GM21737 (cell line): ENCODE data around the gene PLRG1.

Experiments used
- ATAC-seq: cut with Tn5 transposase; IDR thresholded peaks from one replicate; pipeline ENCODE4 v1.9.1; 2021; ENCODE audit warnings: mild to moderate bottlenecking, moderate library complexity; ENCODE audit not compliant: unreplicated experiment

Gene PLRG1

GRCh38 chr4:154574311-154574710, 24.1 kb upstream of the PLRG1 start:
- no peak for ATAC-seq

DNA sequence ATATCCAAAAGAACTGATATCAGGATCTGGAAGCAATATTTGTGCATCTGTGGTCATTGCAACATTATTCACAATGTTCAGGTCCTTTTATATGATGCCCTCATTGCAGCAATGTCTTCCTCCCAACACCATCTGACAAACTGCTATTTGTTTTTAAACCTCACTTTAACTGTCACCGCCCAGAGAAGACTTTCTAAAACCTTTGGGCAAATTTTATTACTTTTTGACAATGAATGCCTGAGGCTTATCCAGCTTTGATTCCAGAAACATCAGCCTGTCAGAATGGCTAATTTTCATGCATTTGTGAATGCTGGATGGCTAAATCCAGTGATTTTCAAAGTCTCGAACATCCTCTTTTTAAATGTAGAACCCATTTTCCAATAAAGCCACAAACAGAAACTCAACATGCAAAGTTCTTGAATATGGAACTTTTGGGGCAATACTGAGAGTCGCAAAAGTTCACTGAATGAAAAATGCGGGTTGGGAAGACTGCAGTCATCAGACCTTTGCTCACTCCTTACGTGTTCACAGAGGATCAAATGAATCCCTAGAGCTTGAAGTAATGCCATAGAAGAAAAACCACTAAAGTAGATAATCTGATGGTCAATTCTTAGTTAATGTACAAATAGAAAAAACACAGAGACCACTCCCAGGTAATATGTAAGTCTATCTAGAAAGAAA, 23.1 kb upstream of the PLRG1 start:
- no peak for ATAC-seq

- no peak for ATAC-seq
Observed at GRCh38 chr4:154569584-154569983, 19.4 kb upstream of the PLRG1 start.

GRCh38 chr4:154569028-154569427, 18.8 kb upstream of the PLRG1 start:
- no peak for ATAC-seq

- ATAC-seq: no peak
Observed at GRCh38 chr4:154566639-154567204, 16.5 kb upstream of the PLRG1 start.

- ATAC-seq: no peak
Observed at GRCh38 chr4:154565704-154566103, 15.5 kb upstream of the PLRG1 start.

- no peak for ATAC-seq
Observed at GRCh38 chr4:154564311-154564710, 14.1 kb upstream of the PLRG1 start.

- ATAC-seq: no peak
Observed at GRCh38 chr4:154562697-154563254, 12.6 kb upstream of the PLRG1 start, which contains the start of gene FGB. Gene FGB, plus strand, starts transcription at chr4:154563011. Its CDS starts 8 bp downstream, at chr4:154563019.

GRCh38 chr4:154560824-154561231, 10.6 kb upstream of the PLRG1 start:
- no peak for ATAC-seq

- ATAC-seq: no peak
Observed at GRCh38 chr4:154560419-154560801, 10.2 kb upstream of the PLRG1 start.

GRCh38 chr4:154559494-154560418, 9.6 kb upstream of the PLRG1 start:
- ATAC-seq: peak; percentile 69

DNA sequence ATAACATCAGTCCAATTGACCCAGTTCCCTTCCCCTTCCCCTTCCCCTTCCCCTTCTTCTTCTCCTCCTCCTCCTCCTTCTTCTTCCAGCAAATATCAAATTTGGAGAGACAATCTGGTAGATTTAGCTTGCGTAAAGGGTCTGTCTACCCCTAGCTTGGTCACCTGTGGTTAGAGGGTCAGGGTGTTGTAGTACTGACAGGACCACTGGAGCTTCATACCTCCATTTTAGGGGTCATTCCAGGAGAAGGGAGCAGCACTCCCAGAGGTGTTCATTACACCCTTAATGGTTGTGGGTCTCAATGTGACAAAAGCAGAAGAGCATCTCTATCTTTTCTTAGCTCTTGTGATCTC, 8.9 kb upstream of the PLRG1 start:
- peak; percentile 21 for ATAC-seq

DNA sequence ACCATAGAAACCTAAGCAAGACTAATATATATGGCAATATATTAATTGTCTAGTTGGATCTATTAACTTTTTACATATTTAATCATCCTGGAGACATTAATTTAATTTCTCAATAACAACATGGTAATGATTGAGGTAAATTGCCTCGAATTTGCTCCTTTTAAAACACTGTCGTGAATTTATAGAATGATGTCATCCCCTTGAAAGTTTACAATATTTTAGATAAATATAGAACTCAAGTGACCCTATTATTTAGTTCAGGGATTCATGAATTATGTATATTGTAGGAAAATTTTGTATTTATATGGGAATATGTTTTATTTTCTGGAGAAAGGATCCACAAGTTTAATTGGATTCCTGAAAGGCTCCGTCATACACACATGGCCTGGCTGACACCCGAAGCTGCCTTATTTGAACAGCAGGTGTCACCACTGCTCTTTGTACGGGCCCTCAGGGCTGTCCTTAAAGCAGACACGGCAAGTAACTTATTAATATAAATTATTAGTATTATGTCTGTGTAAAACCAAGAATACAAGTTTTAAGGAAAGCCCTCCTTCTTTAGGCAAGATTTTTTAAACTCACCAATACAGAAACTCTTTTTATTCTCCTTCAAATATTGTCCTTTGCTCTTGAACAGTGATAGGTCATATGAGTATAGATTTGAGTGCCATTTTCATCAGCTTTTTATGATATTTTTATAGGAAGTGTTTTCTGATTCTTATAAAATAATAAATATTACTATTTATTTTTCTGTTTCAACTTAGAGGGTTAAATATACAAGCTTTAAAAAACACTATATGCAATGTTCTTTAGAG, 1.9 kb upstream of the PLRG1 start:
- peak; percentile 41 for ATAC-seq

GRCh38 chr4:154545689-154546088, 4.5 kb downstream of the PLRG1 start:
- no peak for ATAC-seq

DNA sequence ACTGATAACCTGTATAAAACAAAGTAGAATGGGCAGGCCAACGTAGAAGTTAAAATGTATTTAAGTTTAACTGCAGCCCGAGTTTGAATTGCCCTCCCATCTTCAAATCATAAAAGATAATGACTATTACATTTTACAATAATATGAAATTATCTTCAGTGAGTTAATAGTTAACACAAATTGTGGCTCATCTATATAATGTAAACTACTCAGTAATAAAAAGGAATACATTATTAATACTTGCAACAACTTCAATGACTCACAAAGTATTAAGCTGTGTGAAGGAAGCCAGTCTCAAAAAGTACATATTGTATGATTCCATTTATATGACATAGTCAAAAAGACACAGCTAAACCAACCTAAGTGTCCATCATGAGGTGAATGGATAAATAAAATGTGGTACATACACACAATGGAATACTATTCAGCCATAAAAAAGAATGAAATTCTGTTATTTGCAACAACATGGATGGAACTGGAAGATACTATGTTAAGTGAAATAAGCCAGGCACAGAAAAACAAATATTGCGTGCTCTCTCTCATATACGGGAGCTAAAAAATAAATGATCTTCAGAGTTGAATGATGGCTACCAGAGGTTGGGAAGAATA, 7.8 kb downstream of the PLRG1 start:
- ATAC-seq: no peak

DNA sequence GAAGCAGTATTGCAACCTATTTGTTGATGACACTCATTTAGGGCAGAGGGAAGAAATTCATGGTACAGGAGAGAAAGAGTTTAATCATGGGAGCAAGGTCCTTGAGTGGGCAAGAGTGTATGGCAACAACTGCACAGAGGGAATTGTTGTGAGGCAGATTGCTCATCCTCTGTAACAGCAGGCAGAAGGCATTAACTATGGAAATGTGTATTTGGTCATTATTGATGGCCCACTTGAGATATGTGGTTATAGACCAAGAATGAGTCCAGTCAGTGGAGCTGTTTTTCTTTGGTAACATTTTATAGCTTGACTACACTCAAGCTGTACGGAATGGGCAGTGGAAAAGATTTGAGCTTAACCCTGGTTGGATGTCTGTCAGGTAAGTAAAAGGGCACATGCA, 15.9 kb downstream of the PLRG1 start:
- ATAC-seq: no peak

DNA sequence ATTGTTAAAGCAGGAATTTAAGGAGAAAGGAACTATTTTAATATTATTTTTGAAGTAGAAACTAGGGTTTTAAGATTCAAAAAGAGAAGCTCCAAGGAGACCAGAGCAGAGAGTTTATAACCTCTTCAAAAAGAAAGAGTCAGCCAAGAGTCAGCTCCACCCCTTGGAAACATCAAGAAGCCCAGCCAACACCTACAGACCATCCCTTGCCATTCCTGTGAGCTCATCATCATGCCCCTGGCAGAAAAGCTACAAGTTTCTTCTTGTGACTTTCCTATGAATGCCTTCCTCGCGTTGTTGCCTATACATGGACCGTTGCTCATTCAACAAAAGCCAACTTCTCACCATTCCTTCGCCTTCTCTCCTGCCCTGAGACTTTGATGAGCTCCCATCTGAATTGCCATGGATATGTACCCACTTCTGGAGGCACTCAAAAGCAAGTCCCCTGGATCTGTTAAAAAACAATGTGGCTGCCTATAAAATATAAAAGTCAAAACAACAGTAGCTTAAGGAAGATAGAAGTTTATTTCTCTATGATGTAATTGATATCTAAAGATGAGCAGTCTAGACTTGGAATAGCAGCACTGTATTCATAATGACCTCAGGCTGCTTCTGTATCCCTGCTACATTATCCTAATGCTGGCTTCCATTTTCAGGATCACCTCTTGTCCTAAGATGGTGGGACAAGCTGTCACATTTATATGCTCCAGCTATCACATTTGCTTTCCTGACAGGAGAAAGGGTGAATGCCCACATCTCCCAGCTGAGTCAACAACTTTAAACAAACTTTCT, 20.3 kb downstream of the PLRG1 start:
- no peak for ATAC-seq

GRCh38 chr4:154528869-154529268, 21.3 kb downstream of the PLRG1 start:
- ATAC-seq: no peak

DNA sequence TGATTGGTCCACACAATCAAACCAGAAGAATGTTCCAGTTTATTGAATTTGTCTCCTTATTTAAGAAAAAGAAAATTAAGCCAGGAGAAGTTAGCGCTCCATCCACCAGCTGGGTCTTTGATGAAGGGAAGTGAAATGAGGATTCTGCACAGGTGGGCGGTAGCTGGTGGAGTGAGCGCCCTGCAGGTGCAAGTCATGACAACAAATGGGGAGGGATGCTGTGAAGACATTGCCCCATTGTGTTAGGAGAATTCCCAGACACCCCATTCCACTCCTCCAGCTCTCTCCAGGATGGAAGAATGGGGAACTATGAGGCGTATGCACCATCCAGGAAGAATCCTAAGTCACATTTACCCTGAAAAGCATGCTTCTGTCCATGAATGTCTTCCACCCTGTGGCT, 22.9 kb downstream of the PLRG1 start:
- ATAC-seq: no peak

GRCh38 chr4:154526151-154526550, 24.0 kb downstream of the PLRG1 start:
- no peak for ATAC-seq
